ENCODE results near the gene GRIK4. TPM values are rescaled to one million over a fixed set of nuclear protein-coding genes. Genes with fewer than 3 reads are reported as not detected.

The GRIK4 gene
- total and polyA plus RNA-seq, 2 experiments from 2014 or later = not detected

DNA sequence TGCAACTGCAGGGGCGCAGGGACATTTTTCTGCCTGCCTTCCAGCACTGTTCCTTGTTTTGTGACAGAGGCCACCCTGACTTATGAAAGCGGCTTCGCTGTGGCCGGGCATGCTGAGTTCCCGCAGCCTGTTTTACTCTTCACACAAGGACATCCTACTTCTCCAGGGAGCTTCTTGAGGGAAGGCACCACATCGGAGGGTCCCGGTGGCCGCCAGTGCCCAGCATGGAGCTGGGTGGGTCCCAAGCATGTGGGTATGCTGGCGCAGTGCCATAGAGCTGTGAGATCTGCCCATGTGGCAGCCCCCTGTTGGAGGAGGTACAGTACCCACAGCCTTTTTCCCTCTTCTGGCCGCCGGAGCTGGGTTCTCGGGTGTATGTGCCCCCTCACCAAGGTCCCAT, 136.1 kb downstream of the GRIK4 start:
- no peaks in the 10 kb centered on the region for H3K9me2 ChIP-seq (ENCODE audit: insufficient read depth)
- in situ Hi-C loops (cut with MboI) = no loop called here
- H3F3A ChIP-seq (ENCODE audit: insufficient read depth) = no peaks in the 10 kb centered on the region
- H3K9ac ChIP-seq = no peak overlapping the region
- H3K27ac ChIP-seq = no peak overlapping the region
- no peak overlapping the region for H3K4me2 ChIP-seq (ENCODE audit: unreplicated experiment)
- no peaks in the 10 kb centered on the region for H3K36me3 ChIP-seq (ENCODE audit: low read depth)
- no peak for DNase-seq
- H3K79me2 ChIP-seq (ENCODE audit: insufficient read depth) = no peaks in the 10 kb centered on the region
- 62 to 66% methylated on average over 12 of the region's 12 CpGs for WGBS, 2 experiments (ENCODE audit: low coverage in 1 of 2, low lambda C conversion rate in 2 of 2, missing lambda C conversion rate in 2 of 2)
- no peak overlapping the region for H3K4me3 ChIP-seq
- TF ChIP-seq EZH2phosphoT487 (IDR thresholded peaks at IDR 0.05; ENCODE audit: insufficient read depth, low read depth) (no peak), EZH2 (IDR thresholded peaks at IDR 0.05; ENCODE audit: insufficient read depth, poor library complexity, severe bottlenecking) (no peak)
- no peak overlapping the region for H2AFZ ChIP-seq
- no peaks in the 10 kb centered on the region for H3K4me1 ChIP-seq (ENCODE audit: insufficient read depth)
- H3K27me3 ChIP-seq (replicated peaks; ENCODE audit: insufficient read depth) = peaks cover 29% of the 10 kb centered on the region
- no peaks in the 10 kb centered on the region for H3K9me3 ChIP-seq (ENCODE audit: low read depth)
- no peaks in the 10 kb centered on the region for H4K20me1 ChIP-seq (ENCODE audit: insufficient read depth)

DNA sequence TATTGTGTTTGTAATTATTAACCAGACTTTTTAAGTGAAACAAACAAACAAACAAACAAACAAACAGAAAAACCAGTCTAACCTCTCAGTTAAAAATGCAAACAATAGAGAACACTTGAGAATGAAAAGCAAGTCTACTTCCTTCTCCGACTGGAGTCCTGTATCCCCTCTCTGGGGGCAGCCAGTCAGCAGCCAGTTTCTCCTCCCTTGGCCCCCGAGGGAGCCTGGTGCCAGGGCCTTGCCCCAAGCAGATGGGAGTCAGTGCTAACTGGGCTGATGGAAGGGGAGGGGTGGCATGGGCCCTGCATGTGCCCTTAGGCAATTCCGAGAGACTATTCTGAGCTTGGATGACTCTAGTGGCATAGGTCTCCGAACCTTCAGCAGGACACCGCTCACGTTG, 137.2 kb downstream of the GRIK4 start:
- H3K4me3 ChIP-seq = no peak overlapping the region
- H3K9me3 ChIP-seq (ENCODE audit: low read depth) = no peaks in the 10 kb centered on the region
- TF ChIP-seq EZH2phosphoT487 (IDR thresholded peaks at IDR 0.05; ENCODE audit: insufficient read depth, low read depth) (no peak), EZH2 (IDR thresholded peaks at IDR 0.05; ENCODE audit: insufficient read depth, poor library complexity, severe bottlenecking) (no peak)
- in situ Hi-C loops (cut with MboI) = no loop called here
- H3K79me2 ChIP-seq (ENCODE audit: insufficient read depth) = no peaks in the 10 kb centered on the region
- H3K36me3 ChIP-seq (ENCODE audit: low read depth) = no peaks in the 10 kb centered on the region
- H3K9me2 ChIP-seq (ENCODE audit: insufficient read depth) = no peaks in the 10 kb centered on the region
- no peak overlapping the region for H3K27ac ChIP-seq
- WGBS, 2 experiments (ENCODE audit: low coverage in 1 of 2, low lambda C conversion rate in 2 of 2, missing lambda C conversion rate in 2 of 2) = 35 to 41% methylated on average over 3 to 6 of the region's 6 CpGs
- no peaks in the 10 kb centered on the region for H3K4me1 ChIP-seq (ENCODE audit: insufficient read depth)
- no peak overlapping the region for H3K4me2 ChIP-seq (ENCODE audit: unreplicated experiment)
- H3K27me3 ChIP-seq (replicated peaks; ENCODE audit: insufficient read depth) = peaks cover 31% of the 10 kb centered on the region
- no peak overlapping the region for H3K9ac ChIP-seq
- no peaks in the 10 kb centered on the region for H3F3A ChIP-seq (ENCODE audit: insufficient read depth)
- H4K20me1 ChIP-seq (ENCODE audit: insufficient read depth) = no peaks in the 10 kb centered on the region
- no peak overlapping the region for H2AFZ ChIP-seq
- no peak for DNase-seq

DNA sequence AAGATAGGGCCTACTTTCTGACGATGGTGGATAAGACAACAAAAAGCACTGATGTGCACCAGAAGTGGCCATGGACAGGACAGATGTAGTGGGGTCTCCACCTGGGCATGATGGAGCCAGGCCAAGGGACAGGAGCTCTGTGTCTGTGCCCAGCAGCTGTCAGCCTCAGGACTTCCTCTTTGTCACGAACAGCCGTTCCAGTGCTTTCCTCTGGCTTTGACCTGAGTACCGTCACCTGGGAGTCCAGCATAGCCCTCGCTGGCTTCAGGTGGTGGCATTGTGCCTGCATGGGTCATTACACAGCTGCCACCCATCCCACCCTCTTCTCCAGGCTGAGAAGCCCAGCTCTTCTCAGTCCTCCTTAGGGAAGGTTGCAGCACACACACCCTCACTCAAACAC, 137.8 kb downstream of the GRIK4 start:
- no peaks in the 10 kb centered on the region for H3K9me2 ChIP-seq (ENCODE audit: insufficient read depth)
- no peaks in the 10 kb centered on the region for H4K20me1 ChIP-seq (ENCODE audit: insufficient read depth)
- peaks cover 26% of the 10 kb centered on the region for H3K27me3 ChIP-seq (replicated peaks; ENCODE audit: insufficient read depth)
- no peaks in the 10 kb centered on the region for H3K4me1 ChIP-seq (ENCODE audit: insufficient read depth)
- no peak overlapping the region for H2AFZ ChIP-seq
- no peaks in the 10 kb centered on the region for H3F3A ChIP-seq (ENCODE audit: insufficient read depth)
- in situ Hi-C loops (cut with MboI) = no loop called here
- H3K4me2 ChIP-seq (ENCODE audit: unreplicated experiment) = no peak overlapping the region
- H3K27ac ChIP-seq = no peak overlapping the region
- TF ChIP-seq EZH2 (IDR thresholded peaks at IDR 0.05; ENCODE audit: insufficient read depth, poor library complexity, severe bottlenecking) (no peak), EZH2phosphoT487 (IDR thresholded peaks at IDR 0.05; ENCODE audit: insufficient read depth, low read depth) (no peak)
- DNase-seq = no peak
- no peaks in the 10 kb centered on the region for H3K9me3 ChIP-seq (ENCODE audit: low read depth)
- no peaks in the 10 kb centered on the region for H3K79me2 ChIP-seq (ENCODE audit: insufficient read depth)
- H3K4me3 ChIP-seq = no peak overlapping the region
- no peaks in the 10 kb centered on the region for H3K36me3 ChIP-seq (ENCODE audit: low read depth)
- 52 to 65% methylated on average over 5 of the region's 5 CpGs for whole genome bisulfite sequencing, 2 experiments (ENCODE audit: low coverage in 1 of 2, low lambda C conversion rate in 2 of 2, missing lambda C conversion rate in 2 of 2)
- H3K9ac ChIP-seq = no peak overlapping the region

DNA sequence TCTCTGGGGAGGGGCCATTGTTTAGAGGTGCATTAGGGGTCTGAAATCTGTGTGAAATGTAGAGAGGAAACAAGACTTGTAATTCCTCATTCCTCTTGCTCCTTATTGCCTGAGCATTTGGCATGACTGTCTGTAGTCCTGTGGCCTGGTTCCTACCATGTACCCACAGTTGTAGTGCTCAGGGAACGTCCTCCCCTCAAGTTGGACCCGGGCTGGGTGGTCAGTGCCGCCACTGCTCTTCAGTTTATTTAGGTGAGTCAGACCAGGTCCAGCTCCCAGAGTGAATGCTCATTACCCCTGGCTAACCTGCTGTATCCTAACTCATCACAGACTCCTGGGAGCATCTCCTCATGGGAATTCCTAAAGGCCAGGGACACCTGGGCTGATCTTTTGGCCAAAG, 139.8 kb downstream of the GRIK4 start:
- peaks cover 20% of the 10 kb centered on the region for H3K27me3 ChIP-seq (replicated peaks; ENCODE audit: insufficient read depth)
- no peaks in the 10 kb centered on the region for H3K36me3 ChIP-seq (ENCODE audit: low read depth)
- no peaks in the 10 kb centered on the region for H4K20me1 ChIP-seq (ENCODE audit: insufficient read depth)
- H3K9me3 ChIP-seq (ENCODE audit: low read depth) = no peaks in the 10 kb centered on the region
- no peak overlapping the region for H3K4me3 ChIP-seq
- TF ChIP-seq EZH2 (IDR thresholded peaks at IDR 0.05; ENCODE audit: insufficient read depth, poor library complexity, severe bottlenecking) = no peak
- TF ChIP-seq EZH2phosphoT487 (IDR thresholded peaks at IDR 0.05; ENCODE audit: insufficient read depth, low read depth) = no peak
- H3K9ac ChIP-seq = no peak overlapping the region
- H3K9me2 ChIP-seq (ENCODE audit: insufficient read depth) = no peaks in the 10 kb centered on the region
- no peak overlapping the region for H3K4me2 ChIP-seq (ENCODE audit: unreplicated experiment)
- no peak overlapping the region for H2AFZ ChIP-seq
- no peaks in the 10 kb centered on the region for H3F3A ChIP-seq (ENCODE audit: insufficient read depth)
- H3K4me1 ChIP-seq (ENCODE audit: insufficient read depth) = no peaks in the 10 kb centered on the region
- no peak overlapping the region for H3K27ac ChIP-seq
- no peak for DNase-seq
- in situ Hi-C loops (cut with MboI) = no loop called here
- no peaks in the 10 kb centered on the region for H3K79me2 ChIP-seq (ENCODE audit: insufficient read depth)
- WGBS, 2 experiments (ENCODE audit: low coverage in 1 of 2, low lambda C conversion rate in 2 of 2, missing lambda C conversion rate in 2 of 2) = 48 to 52% methylated on average over 3 of the region's 3 CpGs

DNA sequence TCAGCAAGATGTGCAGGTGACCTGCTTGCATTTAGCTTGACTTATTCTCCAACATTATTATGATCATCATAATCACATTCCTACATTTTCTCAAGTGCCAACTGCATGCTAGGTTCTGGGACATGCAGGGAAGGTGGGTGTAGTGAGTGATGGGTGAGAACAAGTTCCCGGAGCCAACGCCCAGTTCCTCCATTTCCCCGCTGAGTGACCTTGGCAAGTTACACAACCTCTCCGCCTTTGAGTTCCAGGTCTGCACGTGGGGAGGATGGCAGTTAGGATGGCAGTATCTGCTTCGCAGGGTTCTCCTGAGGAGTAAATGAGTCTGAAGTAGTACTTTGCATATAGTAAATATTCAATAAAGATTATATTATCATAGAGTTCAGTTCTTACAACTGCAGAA, 140.3 kb downstream of the GRIK4 start:
- no peaks in the 10 kb centered on the region for H3K36me3 ChIP-seq (ENCODE audit: low read depth)
- H3K9ac ChIP-seq = no peak overlapping the region
- no peak overlapping the region for H3K4me2 ChIP-seq (ENCODE audit: unreplicated experiment)
- no peak overlapping the region for H2AFZ ChIP-seq
- no peaks in the 10 kb centered on the region for H3K79me2 ChIP-seq (ENCODE audit: insufficient read depth)
- DNase-seq = no peak
- H3K4me3 ChIP-seq = no peak overlapping the region
- H3F3A ChIP-seq (ENCODE audit: insufficient read depth) = no peaks in the 10 kb centered on the region
- no peak for TF ChIP-seq EZH2 (IDR thresholded peaks at IDR 0.05; ENCODE audit: insufficient read depth, poor library complexity, severe bottlenecking)
- no peak for TF ChIP-seq EZH2phosphoT487 (IDR thresholded peaks at IDR 0.05; ENCODE audit: insufficient read depth, low read depth)
- H3K4me1 ChIP-seq (ENCODE audit: insufficient read depth) = no peaks in the 10 kb centered on the region
- H3K27ac ChIP-seq = no peak overlapping the region
- H3K9me3 ChIP-seq (ENCODE audit: low read depth) = no peaks in the 10 kb centered on the region
- no peaks in the 10 kb centered on the region for H4K20me1 ChIP-seq (ENCODE audit: insufficient read depth)
- H3K27me3 ChIP-seq (replicated peaks; ENCODE audit: insufficient read depth) = peaks cover 16% of the 10 kb centered on the region
- in situ Hi-C loops (cut with MboI) = no loop called here
- no peaks in the 10 kb centered on the region for H3K9me2 ChIP-seq (ENCODE audit: insufficient read depth)
- WGBS, 2 experiments (ENCODE audit: low coverage in 1 of 2, low lambda C conversion rate in 2 of 2, missing lambda C conversion rate in 2 of 2) = 41 to 53% methylated on average over 6 of the region's 6 CpGs
